ENCODE results near the gene SLC4A3. TPM values are rescaled to one million over a fixed set of nuclear protein-coding genes. Genes with fewer than 3 reads are reported as not detected.
"Not testable (repeated sequence)": the region's sequence is repeated elsewhere in the genome, so short reads cannot be mapped to it uniquely, and the experiment has no call there.

The SLC4A3 gene
- total RNA-seq, 1 experiment from 2014 or later, result 2.8 TPM

- no peak for DNase-seq (ENCODE audit: low read depth)
These were observed 17.5 kb downstream of the SLC4A3 start for GRCh38 chr2:219644801-219645480.

GRCh38 chr2:219645631-219646527 lies 18.4 kb downstream of the SLC4A3 start:
- peak; percentile 78 for DNase-seq (ENCODE audit: low read depth)

DNA sequence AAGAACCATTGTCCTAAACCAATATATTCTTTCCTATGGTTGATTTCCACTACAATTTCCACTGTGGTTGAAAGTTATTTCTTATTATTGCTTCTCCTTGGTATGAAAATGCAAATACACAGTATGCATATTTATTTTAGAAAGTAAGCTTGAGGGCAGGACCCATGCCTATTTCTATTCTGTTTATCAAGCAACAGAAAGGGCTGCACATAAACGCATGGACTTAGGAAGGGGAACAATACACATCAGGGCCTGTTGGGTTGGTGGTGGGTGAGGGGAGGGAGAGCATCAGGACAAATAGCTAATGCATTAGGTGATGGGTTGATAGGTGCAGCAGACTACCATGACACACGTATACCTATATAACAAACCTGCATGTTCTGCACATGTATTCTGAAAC lies 20.7 kb downstream of the SLC4A3 start:
- DNase-seq (ENCODE audit: low read depth), result no peak

DNA sequence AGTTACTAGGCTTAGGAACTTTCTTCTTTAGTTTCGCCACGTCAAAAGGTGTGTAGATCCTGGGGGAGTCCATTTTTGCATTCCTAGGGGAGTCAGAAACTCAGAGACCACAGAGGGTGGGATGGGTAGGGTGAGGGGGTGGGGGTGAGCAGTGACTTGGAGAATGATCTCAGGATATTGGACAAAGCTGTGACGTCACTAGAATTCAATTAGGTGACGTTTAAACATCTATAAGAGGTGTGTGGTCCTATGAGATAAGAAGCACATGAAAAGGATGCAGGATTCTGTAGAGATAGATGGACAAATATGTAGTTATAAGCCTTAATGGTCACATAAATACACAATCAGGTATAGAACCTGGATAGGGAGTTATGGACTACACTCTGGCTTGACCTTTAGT lies 21.5 kb downstream of the SLC4A3 start:
- DNase-seq (ENCODE audit: low read depth), result no peak

DNA sequence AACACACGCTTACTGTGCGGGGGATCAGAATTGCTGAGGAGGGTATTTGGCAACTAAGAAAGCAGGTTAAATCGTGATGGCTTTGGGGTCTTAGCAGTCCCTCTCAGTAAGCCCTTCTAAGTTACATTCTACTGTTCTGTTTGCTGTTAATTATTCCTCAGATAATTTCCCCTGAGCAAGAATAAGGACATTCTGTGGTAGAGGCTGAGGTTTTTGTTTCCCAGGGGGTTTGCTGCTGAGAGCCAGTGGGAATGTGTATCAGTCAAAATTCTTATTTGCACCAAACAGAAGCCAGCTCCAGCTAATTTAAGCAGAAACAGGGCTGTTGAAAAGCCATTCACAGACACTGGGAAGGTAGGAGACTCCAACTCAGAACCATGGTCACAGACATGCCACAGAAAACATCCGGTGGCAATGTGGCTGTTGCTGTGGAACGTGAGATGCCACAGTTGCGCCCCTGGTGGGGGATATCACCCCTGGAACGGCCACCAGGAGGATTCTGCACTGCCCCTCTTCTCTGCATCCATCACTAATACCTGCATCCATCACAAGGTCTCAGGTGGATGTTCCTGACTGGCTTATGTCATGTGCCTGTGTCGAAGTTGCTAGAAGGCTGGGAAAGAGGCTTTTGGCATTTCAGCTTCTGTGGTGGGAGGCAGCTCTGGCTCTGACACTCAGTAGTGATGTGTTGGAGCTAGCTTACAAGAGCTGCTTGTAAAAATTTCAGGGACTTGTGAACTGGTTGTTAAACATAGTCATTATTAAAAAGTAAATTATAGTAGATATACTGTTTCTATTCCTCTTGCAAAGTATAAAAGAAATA lies 23.2 kb downstream of the SLC4A3 start:
- peak; percentile 52 for DNase-seq (ENCODE audit: low read depth)

DNA sequence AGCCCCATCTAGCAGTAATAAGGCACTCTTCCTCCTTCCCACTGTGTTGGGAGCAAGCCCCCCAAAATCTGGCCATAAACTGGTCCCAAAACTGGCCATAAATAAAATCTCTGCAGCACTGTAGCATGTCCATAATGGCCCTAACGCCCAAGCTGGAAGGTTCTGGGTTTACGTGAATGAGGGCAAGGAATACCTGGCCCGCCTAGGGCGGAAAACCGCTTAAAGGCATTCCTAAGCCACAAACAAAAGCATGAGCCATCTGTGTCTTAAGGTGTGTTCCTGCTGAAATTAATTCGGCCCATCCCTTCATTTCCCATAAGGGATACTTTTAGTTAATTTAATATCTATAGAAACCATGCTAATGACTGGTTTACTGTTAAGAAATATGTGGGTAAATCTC lies 24.2 kb downstream of the SLC4A3 start:
- DNase-seq (ENCODE audit: low read depth), result not testable (repeated sequence)

DNA sequence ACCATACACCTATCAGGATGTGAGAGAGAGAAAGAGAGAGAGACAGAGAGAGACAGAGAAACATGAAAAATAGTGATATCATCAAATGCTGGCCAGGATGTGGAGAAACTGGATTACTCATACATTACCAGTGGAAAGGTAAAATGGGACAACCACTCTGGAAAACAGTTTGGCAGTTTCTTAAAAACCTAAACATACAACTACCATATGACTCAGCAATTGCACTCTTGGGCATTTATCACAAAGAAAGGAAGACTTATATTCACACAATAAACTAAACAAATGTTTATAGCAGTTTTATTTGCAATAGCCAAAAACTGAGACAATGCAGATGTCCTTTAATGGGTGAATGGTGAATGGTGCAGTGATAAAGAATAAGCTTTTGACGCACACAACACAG lies 29.1 kb downstream of the SLC4A3 start:
- DNase-seq (ENCODE audit: low read depth), result peak; percentile 26

DNA sequence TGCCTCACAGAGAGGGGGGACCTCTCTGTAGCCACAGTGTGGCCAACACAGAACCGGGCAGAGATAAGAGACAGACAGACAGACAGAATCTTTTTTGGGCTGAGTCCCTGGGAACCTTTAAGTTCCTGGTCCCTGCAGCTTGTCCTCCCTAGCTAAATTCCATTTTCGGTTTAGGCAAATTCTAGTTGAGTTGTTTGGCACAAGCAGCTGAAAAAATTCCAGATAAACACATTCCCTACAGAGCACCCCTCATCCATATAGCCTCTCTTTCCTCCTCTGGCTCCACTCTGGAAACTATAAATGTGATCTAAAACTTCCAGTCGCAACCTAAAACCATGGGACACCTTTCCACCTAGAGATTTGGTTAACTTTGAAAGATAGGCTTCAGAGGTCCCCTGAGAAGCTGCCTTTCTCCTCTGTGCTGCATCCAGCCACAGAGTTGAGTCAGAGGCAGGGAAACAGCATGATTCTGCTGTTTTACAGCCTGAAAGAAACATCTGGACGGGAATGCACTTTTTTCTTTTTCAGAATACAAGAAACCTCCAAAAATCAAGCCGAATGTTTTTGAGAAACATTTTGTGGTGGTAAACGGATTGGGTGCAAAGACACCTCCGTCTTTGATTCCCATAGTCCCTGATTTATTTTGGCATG lies 30.9 kb downstream of the SLC4A3 start:
- DNase-seq (ENCODE audit: low read depth), result peak; percentile 30

- no peak for DNase-seq (ENCODE audit: low read depth)
These were observed 31.4 kb downstream of the SLC4A3 start for GRCh38 chr2:219658874-219659273.

- no peak for DNase-seq (ENCODE audit: low read depth)
These were observed 33.9 kb downstream of the SLC4A3 start for GRCh38 chr2:219661197-219661954.

DNA sequence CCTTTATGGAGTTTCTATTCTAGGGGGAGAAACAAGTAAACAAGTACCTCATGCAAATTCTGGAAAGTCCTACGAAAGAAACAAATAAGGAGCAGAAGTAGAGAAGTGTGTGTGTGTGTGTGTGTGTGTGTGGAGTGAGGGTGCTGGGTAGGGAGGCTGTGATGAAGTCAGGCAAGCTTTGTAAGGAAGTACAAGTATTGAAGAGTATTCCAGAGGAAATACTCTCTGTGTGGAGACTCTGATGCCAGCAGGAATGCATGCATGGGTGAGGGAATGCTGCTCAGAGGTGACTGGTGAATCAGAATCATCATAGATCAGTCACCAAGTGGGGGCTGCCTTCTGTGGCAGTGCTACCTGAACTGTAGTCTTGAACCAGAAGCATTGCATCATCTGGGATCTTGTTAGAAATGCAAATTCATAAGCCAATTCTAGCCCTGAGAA lies 34.5 kb downstream of the SLC4A3 start:
- DNase-seq (ENCODE audit: low read depth), result no peak

GRCh38 chr2:219662566-219662965 lies 35.1 kb downstream of the SLC4A3 start:
- no peak for DNase-seq (ENCODE audit: low read depth)

DNA sequence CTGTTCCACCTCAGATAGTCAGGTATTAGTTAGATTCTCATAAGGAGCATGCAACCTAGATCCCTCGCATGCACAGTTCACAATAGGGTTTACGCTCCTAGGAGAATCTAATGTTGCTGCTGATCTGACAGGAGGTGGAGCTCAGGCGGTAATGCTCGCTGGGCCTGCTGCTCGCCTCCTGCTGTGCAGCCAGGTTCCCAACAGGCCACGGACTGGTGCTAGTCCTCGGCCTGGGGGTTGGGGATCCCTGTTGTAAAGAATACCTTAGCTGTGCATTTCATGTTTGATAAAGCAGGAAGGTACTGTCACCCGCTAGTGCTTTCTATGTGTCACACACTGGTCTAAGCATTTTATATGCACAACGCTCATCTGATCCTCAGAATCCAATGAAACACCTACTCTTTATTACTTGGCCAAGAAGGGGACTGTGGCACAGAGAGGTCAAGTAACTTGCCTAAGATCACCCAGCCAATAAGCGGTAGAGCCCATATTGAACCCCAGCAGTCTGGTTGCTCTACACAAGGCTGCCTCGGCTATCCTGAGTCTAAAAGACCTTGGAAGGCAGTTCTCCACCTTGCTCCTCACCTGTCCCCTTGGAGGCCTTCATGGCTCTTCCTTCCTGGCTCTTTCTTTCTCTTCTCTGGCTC lies 35.8 kb downstream of the SLC4A3 start:
- no peak for DNase-seq (ENCODE audit: low read depth)

- no peak for DNase-seq (ENCODE audit: low read depth)
These were observed 36.6 kb downstream of the SLC4A3 start for GRCh38 chr2:219664041-219664440.

DNA sequence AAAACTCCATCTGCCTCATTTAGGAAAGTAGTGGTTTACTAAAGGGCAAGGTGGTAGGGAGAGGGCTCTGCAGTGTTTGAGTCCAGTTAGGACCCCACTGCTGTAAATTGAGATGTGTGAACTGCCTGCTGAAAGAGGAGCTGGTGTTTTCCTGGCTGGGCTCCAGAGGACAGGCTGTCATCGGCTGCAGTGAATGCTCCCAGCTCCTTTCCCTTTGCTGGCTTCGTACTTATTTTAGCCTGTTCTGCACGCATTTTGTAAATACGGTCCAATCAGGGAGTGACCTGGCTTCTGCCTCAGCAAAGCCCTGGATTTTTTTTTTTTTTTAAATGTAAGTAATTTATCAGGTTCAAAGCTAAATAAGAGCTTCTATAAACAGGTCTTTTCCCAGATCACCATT lies 37.5 kb downstream of the SLC4A3 start:
- DNase-seq (ENCODE audit: low read depth), result no peak

DNA sequence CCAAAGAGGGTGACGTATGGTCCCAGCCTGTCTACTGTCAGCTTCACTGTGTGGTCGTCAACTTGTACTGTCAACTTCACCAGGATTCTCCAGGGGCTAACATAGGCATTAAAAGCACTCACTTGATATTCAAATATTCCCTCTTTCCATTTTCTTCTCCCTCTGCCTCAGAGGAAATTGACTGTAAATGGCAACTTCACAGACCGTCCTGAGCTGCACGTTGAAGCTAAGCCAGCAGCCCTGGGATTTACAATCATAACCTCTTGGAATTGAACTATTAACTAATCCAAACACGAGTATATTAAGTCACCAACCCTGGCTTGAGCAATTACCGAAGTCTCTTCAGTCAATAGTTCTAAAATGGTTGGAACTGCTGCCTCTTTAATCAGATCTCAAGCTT lies 38.5 kb downstream of the SLC4A3 start:
- no peak for DNase-seq (ENCODE audit: low read depth)

DNA sequence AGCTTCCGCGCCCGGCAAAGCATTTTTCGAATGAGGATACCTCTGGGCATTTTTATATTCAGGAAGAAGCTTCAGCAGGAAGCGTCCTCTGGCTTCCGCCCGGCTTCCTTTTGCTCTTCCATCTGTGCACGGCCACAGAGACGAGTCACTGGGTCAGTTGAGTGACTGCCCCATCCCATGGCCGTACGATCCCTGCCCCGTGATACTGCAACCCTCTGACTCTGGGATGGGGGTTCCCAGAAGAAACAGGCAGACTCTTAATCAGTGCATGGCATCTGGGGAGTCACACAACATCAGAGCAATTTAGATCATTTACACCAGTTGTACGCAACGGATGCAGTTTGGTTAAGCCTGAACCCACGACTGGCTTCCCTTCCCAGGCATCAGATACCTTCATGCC lies 40.9 kb downstream of the SLC4A3 start:
- DNase-seq (ENCODE audit: low read depth), result no peak

DNA sequence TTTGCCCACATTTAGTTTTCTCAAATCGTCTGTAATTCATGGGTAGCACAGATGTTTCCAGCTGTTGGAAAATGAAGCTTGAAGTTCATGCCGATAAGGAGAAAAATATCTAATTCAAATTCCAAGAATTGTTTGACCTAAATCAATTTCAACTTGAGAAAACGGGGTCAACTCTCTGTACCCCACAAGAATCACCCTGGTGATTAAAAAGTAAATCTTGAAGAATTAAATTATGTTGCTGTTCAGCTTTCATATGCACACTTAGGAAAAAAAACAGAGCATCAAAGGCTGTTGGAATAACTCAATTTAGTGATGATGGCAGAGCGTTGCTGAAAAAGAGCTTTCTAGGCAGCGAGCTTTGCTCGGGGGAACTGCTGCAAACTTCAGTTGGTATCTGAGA lies 43.0 kb downstream of the SLC4A3 start:
- DNase-seq (ENCODE audit: low read depth), result no peak

DNA sequence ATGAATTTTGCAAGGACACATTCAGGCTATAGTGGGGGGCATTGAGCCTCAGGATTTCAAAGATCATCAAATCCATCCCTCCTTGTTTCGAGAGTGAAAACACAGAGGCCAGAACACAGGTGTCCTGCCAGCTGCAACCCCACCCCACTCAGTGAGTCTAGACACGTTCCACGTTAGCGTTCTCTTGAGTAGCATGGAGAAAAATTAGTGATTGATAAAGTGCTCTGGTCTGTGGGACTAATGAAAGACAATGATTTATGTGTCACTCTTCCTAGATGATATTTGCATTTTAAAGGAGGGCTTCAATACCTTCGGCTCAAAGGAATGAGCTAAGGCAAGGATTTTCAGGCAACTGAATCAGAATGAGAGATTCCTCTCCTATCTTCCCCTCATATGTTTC lies 43.8 kb downstream of the SLC4A3 start:
- no peak for DNase-seq (ENCODE audit: low read depth)

DNA sequence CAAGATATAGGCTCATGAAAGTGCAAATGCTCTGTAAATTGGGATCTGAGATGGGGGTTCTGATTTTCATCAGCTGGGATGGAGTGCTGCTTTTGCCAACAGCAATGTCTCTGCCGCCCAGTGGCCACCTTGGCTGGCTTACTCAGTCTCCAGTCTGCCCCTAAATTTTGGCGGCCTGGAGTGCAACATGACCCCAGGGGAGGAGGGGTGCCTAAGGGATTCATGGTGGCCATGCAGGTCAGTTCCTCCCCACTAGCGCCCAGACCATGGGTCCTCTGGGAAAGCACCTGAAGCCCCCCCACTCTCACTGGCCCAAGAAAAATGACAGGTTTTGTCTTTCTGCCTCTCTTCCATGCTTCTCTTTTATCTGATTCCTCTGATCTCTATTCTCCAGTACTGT lies 45.0 kb downstream of the SLC4A3 start:
- DNase-seq (ENCODE audit: low read depth), result no peak
